SK-N-SH treated with all-trans-retinoic acid at 6 μM for 48 hours (cell line): ENCODE measurements around the gene ITFG2.

Experiments
- BACH2 ChIP-seq: fragments of 250-450 bp; sonication (Bioruptor Pico); IDR thresholded peaks from 2 replicates; pipeline ENCODE4 v1.9.0; 2021; ENCODE audit warnings: mild to moderate bottlenecking, borderline replicate concordance
- CREB5 ChIP-seq: fragments of 250-450 bp; sonication (Bioruptor Pico); IDR thresholded peaks from 2 replicates; pipeline ENCODE4 v1.5.1; 2020; ENCODE audit warnings: low read depth, mild to moderate bottlenecking, moderate library complexity
- ESRRG ChIP-seq: fragments of 250-450 bp; sonication (Bioruptor Pico); IDR thresholded peaks from 2 replicates; pipeline ENCODE4 v1.6.1; 2021; ENCODE audit warnings: mild to moderate bottlenecking
- OSR1 ChIP-seq: fragments of 250-450 bp; sonication (Bioruptor Pico); IDR thresholded peaks from 2 replicates; pipeline ENCODE4 v1.8.0; 2022; ENCODE audit warnings: moderate library complexity, mild to moderate bottlenecking, inconsistent platforms
- RARB ChIP-seq: fragments of 250-450 bp; sonication (Bioruptor Pico); IDR thresholded peaks from 2 replicates; pipeline ENCODE4 v1.8.0; 2021; ENCODE audit warnings: mild to moderate bottlenecking, moderate library complexity
- SNAI2 ChIP-seq: fragments of 250-450 bp; sonication (Bioruptor Pico); IDR thresholded peaks from 2 replicates; pipeline ENCODE4 v1.5.0; 2020; ENCODE audit warnings: mild to moderate bottlenecking, moderate library complexity
- TCF4 ChIP-seq: fragments of 250-450 bp; sonication (Bioruptor Pico); IDR thresholded peaks from 2 replicates; pipeline ENCODE4 v1.8.0; 2021; ENCODE audit warnings: mild to moderate bottlenecking, moderate library complexity, borderline replicate concordance
- ZFP3 ChIP-seq: fragments of 250-450 bp; sonication (Bioruptor Pico); IDR thresholded peaks from 2 replicates; pipeline ENCODE4 v1.5.0; 2020; ENCODE audit warnings: mild to moderate bottlenecking, moderate library complexity
- ZNF565 ChIP-seq: fragments of 450-650 bp; formaldehyde crosslinking; conservative IDR thresholded peaks from 2 replicates; pipeline ENCODE4 v1.5.0; 2020; ENCODE audit warnings: low read depth, mild to moderate bottlenecking, moderate library complexity

DNA sequence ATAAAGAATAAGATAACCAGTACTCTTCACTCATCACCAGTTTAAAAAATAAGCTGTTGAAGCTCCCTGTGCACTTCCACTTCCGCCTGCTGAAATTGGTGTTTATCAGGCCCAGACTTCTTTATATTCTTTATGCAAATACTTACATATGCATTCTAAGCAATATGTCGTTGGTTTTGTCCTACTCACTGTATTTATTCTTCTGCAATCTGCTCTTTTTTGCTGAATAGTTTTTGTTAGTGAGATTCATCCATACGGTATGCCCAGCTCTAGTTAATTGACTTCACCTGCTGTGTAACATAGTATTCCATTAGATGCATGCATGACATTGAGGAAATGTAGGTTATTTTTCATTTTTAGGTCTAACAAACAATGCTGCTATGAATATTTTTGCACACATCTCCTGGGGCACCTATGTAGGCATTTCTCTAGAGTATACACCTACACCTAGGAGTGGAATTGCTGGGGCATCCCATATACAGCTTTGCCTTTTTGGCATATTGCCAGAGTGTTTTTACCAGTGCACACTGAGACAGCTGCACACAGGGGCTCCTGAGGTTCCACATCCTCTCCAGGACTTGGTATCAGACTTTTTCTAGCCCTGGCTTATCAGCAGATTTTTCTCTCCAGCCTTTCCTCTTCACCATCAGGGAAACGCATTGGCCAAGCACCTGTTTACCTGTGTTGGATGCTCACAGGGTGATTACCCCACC, 23.4 kb downstream of the ITFG2 start:
- TF ChIP-seq TCF4 (no peak), RARB (CRISPR knock-in tag) (no peak), OSR1 (no peak), ZNF565 (CRISPR knock-in tag) (no peak), ZFP3 (no peak), SNAI2 (no peak), ESRRG (no peak), CREB5 (CRISPR knock-in tag) (no peak), BACH2 (CRISPR knock-in tag) (no peak)
